ENCODE data around the gene COL4A1. TPM values are rescaled to one million over a fixed set of nuclear protein-coding genes. Genes with fewer than 3 reads are reported as not detected.

COL4A1 gene
- polyA plus RNA-seq, 1 of the 3 experiments (the other 2 are of a cell fraction) = 30.3 TPM

DNA sequence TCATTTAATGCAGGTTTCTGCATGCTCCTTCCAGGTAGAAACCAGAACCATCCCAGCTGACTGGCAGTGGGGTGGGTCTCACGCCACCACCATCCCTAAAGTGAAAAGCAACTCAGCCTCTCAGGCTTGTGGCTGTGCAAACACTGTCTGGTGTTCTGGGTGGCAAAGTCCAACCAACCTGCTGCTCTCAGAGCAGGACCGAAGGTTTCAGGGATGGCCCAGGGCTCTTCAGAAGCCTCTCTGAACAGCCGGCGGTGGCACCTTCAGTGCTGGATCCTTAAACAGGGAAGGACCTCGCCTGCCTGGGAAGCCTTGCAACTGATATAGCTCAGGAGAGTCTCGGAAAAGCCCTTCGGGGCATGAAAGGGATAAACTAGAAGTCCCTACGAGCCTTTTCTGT, 100.8 kb downstream of the COL4A1 start (continued):
- TF ChIP-seq, protein P1, sequence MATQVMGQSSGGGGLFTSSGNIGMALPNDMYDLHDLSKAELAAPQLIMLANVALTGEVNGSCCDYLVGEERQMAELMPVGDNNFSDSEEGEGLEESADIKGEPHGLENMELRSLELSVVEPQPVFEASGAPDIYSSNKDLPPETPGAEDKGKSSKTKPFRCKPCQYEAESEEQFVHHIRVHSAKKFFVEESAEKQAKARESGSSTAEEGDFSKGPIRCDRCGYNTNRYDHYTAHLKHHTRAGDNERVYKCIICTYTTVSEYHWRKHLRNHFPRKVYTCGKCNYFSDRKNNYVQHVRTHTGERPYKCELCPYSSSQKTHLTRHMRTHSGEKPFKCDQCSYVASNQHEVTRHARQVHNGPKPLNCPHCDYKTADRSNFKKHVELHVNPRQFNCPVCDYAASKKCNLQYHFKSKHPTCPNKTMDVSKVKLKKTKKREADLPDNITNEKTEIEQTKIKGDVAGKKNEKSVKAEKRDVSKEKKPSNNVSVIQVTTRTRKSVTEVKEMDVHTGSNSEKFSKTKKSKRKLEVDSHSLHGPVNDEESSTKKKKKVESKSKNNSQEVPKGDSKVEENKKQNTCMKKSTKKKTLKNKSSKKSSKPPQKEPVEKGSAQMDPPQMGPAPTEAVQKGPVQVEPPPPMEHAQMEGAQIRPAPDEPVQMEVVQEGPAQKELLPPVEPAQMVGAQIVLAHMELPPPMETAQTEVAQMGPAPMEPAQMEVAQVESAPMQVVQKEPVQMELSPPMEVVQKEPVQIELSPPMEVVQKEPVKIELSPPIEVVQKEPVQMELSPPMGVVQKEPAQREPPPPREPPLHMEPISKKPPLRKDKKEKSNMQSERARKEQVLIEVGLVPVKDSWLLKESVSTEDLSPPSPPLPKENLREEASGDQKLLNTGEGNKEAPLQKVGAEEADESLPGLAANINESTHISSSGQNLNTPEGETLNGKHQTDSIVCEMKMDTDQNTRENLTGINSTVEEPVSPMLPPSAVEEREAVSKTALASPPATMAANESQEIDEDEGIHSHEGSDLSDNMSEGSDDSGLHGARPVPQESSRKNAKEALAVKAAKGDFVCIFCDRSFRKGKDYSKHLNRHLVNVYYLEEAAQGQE (IDR thresholded peaks at IDR 0.05; ENCODE audit: low read depth, low read length) = no peak
- TF ChIP-seq JUND (IDR thresholded peaks at IDR 0.05) (no peak), RXRA (IDR thresholded peaks at IDR 0.05; ENCODE audit: borderline replicate concordance, low read depth) (no peak)
- TF ChIP-seq, protein P2, sequence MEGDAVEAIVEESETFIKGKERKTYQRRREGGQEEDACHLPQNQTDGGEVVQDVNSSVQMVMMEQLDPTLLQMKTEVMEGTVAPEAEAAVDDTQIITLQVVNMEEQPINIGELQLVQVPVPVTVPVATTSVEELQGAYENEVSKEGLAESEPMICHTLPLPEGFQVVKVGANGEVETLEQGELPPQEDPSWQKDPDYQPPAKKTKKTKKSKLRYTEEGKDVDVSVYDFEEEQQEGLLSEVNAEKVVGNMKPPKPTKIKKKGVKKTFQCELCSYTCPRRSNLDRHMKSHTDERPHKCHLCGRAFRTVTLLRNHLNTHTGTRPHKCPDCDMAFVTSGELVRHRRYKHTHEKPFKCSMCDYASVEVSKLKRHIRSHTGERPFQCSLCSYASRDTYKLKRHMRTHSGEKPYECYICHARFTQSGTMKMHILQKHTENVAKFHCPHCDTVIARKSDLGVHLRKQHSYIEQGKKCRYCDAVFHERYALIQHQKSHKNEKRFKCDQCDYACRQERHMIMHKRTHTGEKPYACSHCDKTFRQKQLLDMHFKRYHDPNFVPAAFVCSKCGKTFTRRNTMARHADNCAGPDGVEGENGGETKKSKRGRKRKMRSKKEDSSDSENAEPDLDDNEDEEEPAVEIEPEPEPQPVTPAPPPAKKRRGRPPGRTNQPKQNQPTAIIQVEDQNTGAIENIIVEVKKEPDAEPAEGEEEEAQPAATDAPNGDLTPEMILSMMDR (IDR thresholded peaks at IDR 0.05) = no peak

DNA sequence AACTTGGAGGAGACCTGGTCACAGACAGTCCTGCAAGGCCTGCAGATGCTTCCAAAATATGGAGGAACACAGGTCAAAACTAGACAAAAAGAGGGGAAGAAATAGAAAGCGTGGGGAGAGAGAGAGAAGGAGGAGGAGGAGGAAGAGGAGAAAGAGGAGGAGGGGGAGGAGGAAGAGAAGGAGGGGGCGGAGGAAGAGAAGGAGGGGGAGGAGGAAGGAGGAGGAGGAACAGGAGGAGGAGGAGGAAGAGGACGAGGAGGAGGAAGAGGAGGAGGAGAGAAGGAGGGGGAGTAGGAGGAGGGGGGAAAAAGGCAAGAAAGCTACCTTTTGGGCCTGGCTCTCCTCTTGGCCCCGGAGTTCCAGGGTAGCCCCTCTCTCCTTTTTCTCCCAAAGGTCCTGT, 105.8 kb downstream of the COL4A1 start:
- H3K9me3 ChIP-seq = no peaks in the 10 kb centered on the region
- no peak overlapping the region for H3K4me2 ChIP-seq
- H3K27ac ChIP-seq (ENCODE audit: low read depth in 2 of 2, low read length in 1 of 2) = no peak overlapping the region
- CTCF ChIA-PET = interaction anchor here (1.0 kb wide), 1 partner anchor 209 kb away, joined by 3 read pairs; no protein-coding TSS in a partner anchor
- no peaks in the 10 kb centered on the region; a peak in 1 of 4 replicates for H3K4me1 ChIP-seq (ENCODE audit: control insufficient read depth in 1 of 2, insufficient read depth in 2 of 2, low read depth in 1 of 2, low read length in 1 of 2)
- WGBS (ENCODE audit: low lambda C conversion rate) = 89% methylated on average over 4 of the region's 4 CpGs
- H3K36me3 ChIP-seq (replicated peaks in 1 of 2; ENCODE audit: control insufficient read depth in 1 of 2, insufficient read depth in 2 of 2, low read length in 1 of 2) = peaks cover 12 to 46% of the 10 kb centered on the region in 2 experiments
- H3K4me3 ChIP-seq (ENCODE audit: low read depth in 2 of 2, low read length in 1 of 2) = no peak overlapping the region
- H3K27me3 ChIP-seq (ENCODE audit: insufficient read depth) = no peaks in the 10 kb centered on the region
- H3K79me2 ChIP-seq (ENCODE audit: insufficient read depth) = no peaks in the 10 kb centered on the region; the same call in 1 of the 2 replicates
- H2AFZ ChIP-seq (ENCODE audit: low read depth) = no peak overlapping the region
- no peaks in the 10 kb centered on the region for H3K9me2 ChIP-seq
- peaks cover 20% of the 10 kb centered on the region for H3F3A ChIP-seq (replicated peaks; ENCODE audit: insufficient read depth)
- no peak for DNase-seq
- no peak overlapping the region for H3K9ac ChIP-seq
- POLR2A ChIA-PET = no interaction called here
- no peaks in the 10 kb centered on the region for H4K20me1 ChIP-seq (ENCODE audit: insufficient read depth)
- TF ChIP-seq FOXM1 (IDR thresholded peaks at IDR 0.05; ENCODE audit: low read depth) = no peak
- no peak for TF ChIP-seq MXI1 (IDR thresholded peaks at IDR 0.05; ENCODE audit: low read depth, low read length)
- TF ChIP-seq, protein P1 (IDR thresholded peaks at IDR 0.05; ENCODE audit: low read depth, low read length) = no peak
- no peak for TF ChIP-seq MEF2A (IDR thresholded peaks at IDR 0.05; ENCODE audit: borderline replicate concordance, low read depth)
- TF ChIP-seq YY1 (IDR thresholded peaks at IDR 0.05; ENCODE audit: low read depth) = no peak
- no peak for TF ChIP-seq GABPA (IDR thresholded peaks at IDR 0.05; ENCODE audit: low read depth)
- TF ChIP-seq RCOR1 (IDR thresholded peaks at IDR 0.05; ENCODE audit: low read length) = no peak
- TF ChIP-seq, protein P2 (IDR thresholded peaks at IDR 0.05) = no peak
- no peak for TF ChIP-seq JUND (IDR thresholded peaks at IDR 0.05)
- no peak for TF ChIP-seq EZH2phosphoT487 (IDR thresholded peaks at IDR 0.05; ENCODE audit: borderline replicate concordance, low read depth)
- no peak for TF ChIP-seq TAF1 (IDR thresholded peaks at IDR 0.05; ENCODE audit: borderline replicate concordance, low read depth, low read length)
- no peak for TF ChIP-seq NRF1 (IDR thresholded peaks at IDR 0.05; ENCODE audit: low read depth, low read length)
- TF ChIP-seq, protein P3, sequence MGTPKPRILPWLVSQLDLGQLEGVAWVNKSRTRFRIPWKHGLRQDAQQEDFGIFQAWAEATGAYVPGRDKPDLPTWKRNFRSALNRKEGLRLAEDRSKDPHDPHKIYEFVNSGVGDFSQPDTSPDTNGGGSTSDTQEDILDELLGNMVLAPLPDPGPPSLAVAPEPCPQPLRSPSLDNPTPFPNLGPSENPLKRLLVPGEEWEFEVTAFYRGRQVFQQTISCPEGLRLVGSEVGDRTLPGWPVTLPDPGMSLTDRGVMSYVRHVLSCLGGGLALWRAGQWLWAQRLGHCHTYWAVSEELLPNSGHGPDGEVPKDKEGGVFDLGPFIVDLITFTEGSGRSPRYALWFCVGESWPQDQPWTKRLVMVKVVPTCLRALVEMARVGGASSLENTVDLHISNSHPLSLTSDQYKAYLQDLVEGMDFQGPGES (IDR thresholded peaks at IDR 0.05; ENCODE audit: low read depth, low read length) = no peak
- TF ChIP-seq, protein P4, sequence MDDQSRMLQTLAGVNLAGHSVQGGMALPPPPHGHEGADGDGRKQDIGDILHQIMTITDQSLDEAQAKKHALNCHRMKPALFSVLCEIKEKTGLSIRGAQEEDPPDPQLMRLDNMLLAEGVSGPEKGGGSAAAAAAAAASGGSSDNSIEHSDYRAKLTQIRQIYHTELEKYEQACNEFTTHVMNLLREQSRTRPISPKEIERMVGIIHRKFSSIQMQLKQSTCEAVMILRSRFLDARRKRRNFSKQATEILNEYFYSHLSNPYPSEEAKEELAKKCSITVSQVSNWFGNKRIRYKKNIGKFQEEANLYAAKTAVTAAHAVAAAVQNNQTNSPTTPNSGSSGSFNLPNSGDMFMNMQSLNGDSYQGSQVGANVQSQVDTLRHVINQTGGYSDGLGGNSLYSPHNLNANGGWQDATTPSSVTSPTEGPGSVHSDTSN (IDR thresholded peaks at IDR 0.05) = no peak
- TF ChIP-seq SMC3 (IDR thresholded peaks at IDR 0.05; ENCODE audit: low read depth, low read length) = no peak
- no peak for TF ChIP-seq ELF1 (IDR thresholded peaks at IDR 0.05)
